Stimulated activated CD8-positive, alpha-beta memory T cell treated with anti-CD3 and anti-CD28 coated beads, Interleukin-12 subunit alpha, Interleukin-12 subunit beta, amount 100 ng/mL, for 24 hours (primary cell): Measurements from ENCODE around the gene MMP24OS.
"Not testable (repeated sequence)": the region's sequence is repeated elsewhere in the genome, so short reads cannot be mapped to it uniquely, and the experiment has no call there.

Source experiments
- DNase-seq: peaks from one replicate; pipeline ENCODE4 v3.0.0-alpha.2; 2020; ENCODE audit errors: extremely low read depth

Gene MMP24OS

GRCh38 chr20:35275741-35276251, 2.1 kb downstream of the MMP24OS start:
- DNase-seq, result no peak

GRCh38 chr20:35274172-35275092, 3.5 kb downstream of the MMP24OS start:
- DNase-seq, result no peak

- no peak for DNase-seq
These were observed 4.3 kb downstream of the MMP24OS start for GRCh38 chr20:35273449-35274171.

- no peak for DNase-seq
These were observed 6.0 kb downstream of the MMP24OS start for GRCh38 chr20:35271904-35272303.

- DNase-seq, result no peak
These were observed 6.6 kb downstream of the MMP24OS start for GRCh38 chr20:35271073-35271882.

DNA sequence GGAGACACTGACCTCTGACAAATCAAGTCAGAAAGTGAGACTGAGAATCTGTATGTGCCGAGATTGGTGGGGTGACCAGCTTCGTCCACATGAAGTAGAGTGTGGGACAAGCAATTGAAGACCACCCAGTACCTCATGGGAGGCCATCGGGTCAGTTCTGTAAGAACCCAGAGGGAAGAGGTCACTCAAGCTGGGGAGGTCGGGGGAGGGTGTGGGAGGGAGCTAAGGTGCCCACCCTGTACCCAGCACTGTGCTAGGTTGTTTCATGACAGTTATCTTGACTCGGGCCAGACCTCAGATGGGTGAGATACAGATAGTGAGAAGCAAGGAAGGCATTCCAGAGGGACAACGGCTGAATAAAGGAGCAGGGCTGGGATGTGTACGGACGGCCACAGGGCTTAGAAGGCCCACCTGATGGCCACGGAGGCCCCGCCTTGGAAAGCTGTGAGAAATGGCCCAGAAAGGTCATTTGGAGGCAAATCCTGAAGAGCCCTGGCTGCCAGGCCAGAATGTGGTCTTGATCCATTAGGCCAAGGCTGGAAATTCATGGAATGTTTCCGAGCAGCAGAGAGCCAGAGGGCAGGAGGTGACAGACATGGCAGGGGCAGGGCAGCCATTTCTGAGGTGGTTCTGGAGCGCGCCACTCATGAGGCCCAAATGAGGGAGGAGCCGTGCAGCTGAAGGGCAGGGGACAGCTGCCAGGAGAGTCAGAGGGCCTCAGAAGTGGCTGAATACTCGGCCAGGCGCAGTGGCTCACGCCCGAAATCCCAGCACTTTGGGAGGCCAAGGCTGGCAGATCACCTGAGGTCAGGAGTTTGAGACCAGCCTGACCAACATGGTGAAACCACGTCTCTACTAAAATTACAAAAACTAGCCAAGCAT, 7.7 kb downstream of the MMP24OS start:
- no peak for DNase-seq

- DNase-seq, result no peak
These were observed 8.7 kb downstream of the MMP24OS start for GRCh38 chr20:35269055-35269781.

- DNase-seq, result no peak
These were observed 10.8 kb downstream of the MMP24OS start for GRCh38 chr20:35267092-35267491.

DNA sequence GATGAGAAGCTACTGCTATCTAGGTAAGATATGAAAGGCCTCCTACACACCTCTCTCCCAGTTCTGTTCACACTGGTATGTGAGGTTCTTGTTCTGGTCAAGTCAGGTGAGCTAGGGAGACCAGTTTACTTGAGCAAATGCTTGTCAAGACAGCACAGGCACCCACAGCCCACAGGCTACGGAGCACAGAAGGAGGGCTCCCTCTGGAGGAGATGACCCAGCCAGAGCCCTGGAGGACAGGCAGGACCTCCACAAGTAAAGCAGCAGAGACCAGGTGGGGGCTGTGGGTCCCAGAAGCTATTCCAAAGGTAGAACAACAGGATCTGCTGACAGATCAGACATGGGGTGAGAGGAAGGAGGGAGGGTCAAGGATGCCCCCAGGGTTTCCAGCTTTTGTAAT, 13.2 kb downstream of the MMP24OS start:
- no peak for DNase-seq

DNA sequence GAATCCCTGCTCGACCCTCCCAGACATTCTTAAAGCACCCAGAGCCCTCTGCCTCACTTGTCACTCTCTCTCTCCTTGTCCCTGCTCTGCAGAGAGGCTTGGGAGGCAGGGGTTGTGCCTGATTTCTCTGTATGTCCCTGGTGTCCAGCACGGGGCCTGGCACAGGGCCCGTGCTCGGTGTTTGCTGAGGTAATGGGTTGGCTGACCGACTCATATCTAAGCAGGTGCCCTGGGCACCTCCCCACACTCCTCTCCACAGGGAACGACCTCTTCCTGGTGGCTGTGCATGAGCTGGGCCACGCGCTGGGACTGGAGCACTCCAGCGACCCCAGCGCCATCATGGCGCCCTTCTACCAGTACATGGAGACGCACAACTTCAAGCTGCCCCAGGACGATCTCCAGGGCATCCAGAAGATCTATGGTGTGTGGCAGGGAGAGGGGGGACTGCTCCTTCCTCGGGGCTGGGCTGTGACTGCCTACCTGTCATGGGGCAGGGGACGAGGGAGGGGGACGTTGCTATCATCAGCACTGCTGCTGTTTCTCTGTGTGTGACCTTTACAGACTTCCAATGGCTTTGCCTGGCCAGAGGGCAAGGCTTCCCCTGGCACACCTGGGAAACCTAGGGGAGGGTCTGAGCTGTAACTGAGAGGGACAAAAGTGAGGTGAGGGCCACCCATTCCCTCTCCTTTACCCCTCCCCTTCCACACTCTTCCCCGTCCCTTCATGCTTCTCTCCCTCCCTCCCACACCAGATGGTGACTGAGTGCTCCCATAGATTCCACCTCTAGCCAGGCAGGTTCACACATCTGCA, 14.2 kb downstream of the MMP24OS start:
- no peak for DNase-seq

GRCh38 chr20:35262731-35263531, 15.0 kb downstream of the MMP24OS start:
- not testable (repeated sequence) for DNase-seq

- DNase-seq, result not testable (repeated sequence)
These were observed 15.6 kb downstream of the MMP24OS start for GRCh38 chr20:35262321-35262720.

GRCh38 chr20:35260426-35260825, 17.5 kb downstream of the MMP24OS start:
- no peak for DNase-seq

GRCh38 chr20:35257175-35257909, 20.6 kb downstream of the MMP24OS start:
- DNase-seq, result no peak

- no peak for DNase-seq
These were observed 23.4 kb downstream of the MMP24OS start for GRCh38 chr20:35254448-35254999.

- DNase-seq, result no peak
These were observed 24.9 kb downstream of the MMP24OS start for GRCh38 chr20:35253010-35253409.

GRCh38 chr20:35252598-35252997, 25.3 kb downstream of the MMP24OS start:
- DNase-seq, result not testable (repeated sequence)
